ENCODE results near the gene VWA1. TPM values are rescaled to one million over a fixed set of nuclear protein-coding genes. Genes with fewer than 3 reads are reported as not detected.

The VWA1 gene
- total and polyA plus RNA-seq, 2 of the 4 experiments (the other 2 are of a cell fraction): 1.1 to 6.1 TPM

GRCh38 chr1:1439546-1440261 is 4.2 kb downstream of the VWA1 start:
- no TSS peak for BruUV-seq (replicated peaks)
- Histone ChIP-seq H4K20me1 (ENCODE audit: insufficient read depth, low read length) (no peaks in the 10 kb centered on the region), H2BK20ac (ENCODE audit: low read depth, low read length) (no peak overlapping the region), H3K9me1 (ENCODE audit: insufficient read depth, low read length) (0 out of 2 replicates have a peak, but pooled peaks cover 6% of the 10 kb centered on the region), H3K23ac (ENCODE audit: low read depth, low read length) (no peak overlapping the region), H3K14ac (replicated peaks; ENCODE audit: low read depth, low read length) (no peak overlapping the region), H3K4ac (ENCODE audit: low read depth, low read length) (no peak overlapping the region), H4K91ac (ENCODE audit: insufficient read depth, low read depth, low read length) (no peak overlapping the region), H3K9ac (ENCODE audit: low read depth, low read length) (no peak overlapping the region), H3K27me3 (ENCODE audit: control insufficient read depth, insufficient read depth, low read length) (peaks cover 2% of the 10 kb centered on the region; the same call in 1 of the 2 replicates), H3K79me1 (ENCODE audit: low read depth in 1 of 2, low read length in 2 of 2) (0 out of 4 replicates have a peak, but pooled peaks cover 0 to 3% of the 10 kb centered on the region in 2 experiments), H3K4me3 (ENCODE audit: insufficient read depth, low read depth, low read length) (no peak overlapping the region), H2AK9ac (replicated peaks; ENCODE audit: low read depth, low read length, poor library complexity) (no peak overlapping the region), H2AFZ (replicated peaks; ENCODE audit: low read length, poor library complexity) (no peak overlapping the region), H3K27ac (ENCODE audit: insufficient read depth, low read length) (no peak overlapping the region), H3K56ac (ENCODE audit: extremely low read depth, insufficient read depth, low read length) (no peak overlapping the region), H3K18ac (ENCODE audit: low read depth, low read length) (no peak overlapping the region), H3K4me2 (ENCODE audit: low read depth, low read length) (no peak overlapping the region), H3K36me3 (ENCODE audit: control insufficient read depth, insufficient read depth, low read length) (no peaks in the 10 kb centered on the region), H2BK15ac (ENCODE audit: low read depth, low read length) (no peak overlapping the region), H2BK5ac (ENCODE audit: low read depth, low read length, poor library complexity, severe bottlenecking) (no peak overlapping the region), H3K4me1 (ENCODE audit: control insufficient read depth, insufficient read depth, low read length) (peaks cover 6% of the 10 kb centered on the region; the same call in 1 of the 2 replicates), H4K5ac (ENCODE audit: low read depth, low read length) (no peak overlapping the region), H2AK5ac (ENCODE audit: low read depth, low read length) (no peak overlapping the region), H3K9me3 (ENCODE audit: control insufficient read depth, insufficient read depth, low read length) (no peaks in the 10 kb centered on the region), H2BK120ac (ENCODE audit: low read depth, low read length) (no peak overlapping the region), H4K8ac (ENCODE audit: low read depth in 2 of 2, low read length in 2 of 2) (no peak overlapping the region)
- ATAC-seq (ENCODE audit: low read depth): no peak
- 89% methylated on average over 30 of the region's 82 CpGs; no CpG with 5 or more reads in 1 of the 2 experiments for WGBS, 2 experiments (ENCODE audit: extremely low coverage in 2 of 2, insufficient read length in 1 of 2)
- dilution Hi-C loops (cut with HindIII; ENCODE audit: low sequenced_read_pairs, unreplicated experiment): no loop called here
- in situ Hi-C loops (cut with MboI; ENCODE audit: low sequenced_read_pairs): no loop called here
- ChIA-PET CTCF (interaction anchor here (1.9 to 2.1 kb wide), 2 partner anchors 11 to 39 kb away, joined by 6 read pairs; partner anchors contain the start of gene ATAD3C), POLR2A (ENCODE audit: unreplicated experiment) (no interaction called here)
- TF ChIP-seq CHD1 (IDR thresholded peaks at IDR 0.05; ENCODE audit: low read depth, low read length) (no peak), CEBPB (IDR thresholded peaks at IDR 0.05; ENCODE audit: low read depth, low read length) (no peak), MXI1 (IDR thresholded peaks at IDR 0.05; ENCODE audit: borderline replicate concordance, low read depth, low read length) (no peak), NFE2L2 (IDR thresholded peaks at IDR 0.05; ENCODE audit: low read depth, low read length) (no peak), RCOR1 (IDR thresholded peaks at IDR 0.05; ENCODE audit: insufficient replicate concordance, low read length) (no peak), RFX5 (IDR thresholded peaks at IDR 0.05; ENCODE audit: low read depth, low read length) (no peak), ELK1 (IDR thresholded peaks at IDR 0.05; ENCODE audit: borderline replicate concordance, low read depth, low read length) (no peak), BHLHE40 (IDR thresholded peaks at IDR 0.05; ENCODE audit: low read depth, low read length) (no peak), MAFK (IDR thresholded peaks at IDR 0.05; ENCODE audit: low read depth, low read length) (no peak), POLR2A (IDR thresholded peaks at IDR 0.05; ENCODE audit: low read depth, low read length) (no peak), USF2 (IDR thresholded peaks at IDR 0.05; ENCODE audit: low read depth, low read length) (no peak), RAD21 (IDR thresholded peaks at IDR 0.05; ENCODE audit: low read length) (no peak), SMC3 (IDR thresholded peaks at IDR 0.05; ENCODE audit: low read depth, low read length) (no peak)
- no peak for DNase-seq
- intact Hi-C loops (cut with micrococcal nuclease): loop anchor here (5.0 kb wide), 1 partner anchor 32 kb away; the partner anchor contains the start of gene MRPL20

Data from IMR-90 (cell line).